Keratinocyte (primary cell): ENCODE data around the gene SDK1. TPM values are rescaled to one million over a fixed set of nuclear protein-coding genes. Genes with fewer than 3 reads are reported as not detected.

Experiments
- DNase-seq: peaks from one replicate; pipeline ENCODE4 v3.0.0-alpha.2; 2011; ENCODE audit warnings: low read depth, missing footprints, low spot score
- FAIRE-seq: peaks from 2 replicates; lab custom pipeline; 2011; peaks lifted over from hg19 to GRCh38; lab: Jason Lieb, UNC
- H2AFZ ChIP-seq: 2 replicates; pipeline ENCODE4 v1.6.0; 2012; ENCODE audit warnings: low read length, control low read depth, inconsistent platforms; ENCODE audit not compliant: control insufficient read depth
- H3K27ac ChIP-seq: 2 replicates; pipeline ENCODE4 v1.5.1; 2011; ENCODE audit warnings: low read length; ENCODE audit not compliant: control insufficient read depth, insufficient read depth
- H3K27me3 ChIP-seq: 3 replicates; pipeline ENCODE4 v1.6.0; 2011; ENCODE audit warnings: low read length; ENCODE audit not compliant: control insufficient read depth, insufficient read depth; ENCODE audit errors: extremely low read depth
- H3K36me3 ChIP-seq, 2 experiments: 2 replicates in 1 of 2; 3 replicates in 1 of 2; pipeline ENCODE4 v1.5.1; 2011; ENCODE audit warnings: low read length in 2 of 2, mild to moderate bottlenecking in 1 of 2; ENCODE audit not compliant: control insufficient read depth in 2 of 2, insufficient read depth in 2 of 2; ENCODE audit errors: extremely low read depth in 1 of 2
- H3K4me1 ChIP-seq: 3 replicates; pipeline ENCODE4 v1.5.1; 2011; ENCODE audit warnings: low read length; ENCODE audit not compliant: control insufficient read depth, insufficient read depth; ENCODE audit errors: extremely low read depth
- H3K4me2 ChIP-seq: 3 replicates; pipeline ENCODE4 v1.6.0; 2011; ENCODE audit warnings: low read depth, low read length; ENCODE audit not compliant: control insufficient read depth, insufficient read depth; ENCODE audit errors: extremely low read depth
- H3K4me3 ChIP-seq, 3 experiments: fragments of 200-600 bp in 1 of 3; sonication (generic) in 1 of 3; 2 replicates in 2 of 3; 3 replicates in 1 of 3; pipeline ENCODE4 v1.5.1; 2011 to 2016; ENCODE audit warnings: low read length in 3 of 3, mild to moderate bottlenecking in 3 of 3, control low read depth in 2 of 3, inconsistent platforms in 1 of 3, low read depth in 1 of 3, mixed read lengths in 1 of 3, mixed run types in 1 of 3, moderate library complexity in 1 of 3; ENCODE audit not compliant: control insufficient read depth in 2 of 3, insufficient read depth in 2 of 3; ENCODE audit errors: extremely low read depth in 1 of 3
- H3K79me2 ChIP-seq: 2 replicates; pipeline ENCODE4 v1.6.0; 2012; ENCODE audit warnings: low read length; ENCODE audit not compliant: control insufficient read depth, insufficient read depth
- H3K9ac ChIP-seq: 3 replicates; pipeline ENCODE4 v1.6.0; 2011; ENCODE audit warnings: low read length; ENCODE audit not compliant: control insufficient read depth, insufficient read depth; ENCODE audit errors: extremely low read depth
- H3K9me1 ChIP-seq: 3 replicates; pipeline ENCODE4 v1.6.0; 2011; ENCODE audit warnings: low read length; ENCODE audit not compliant: control insufficient read depth, insufficient read depth; ENCODE audit errors: extremely low read depth
- H3K9me3 ChIP-seq: 2 replicates; pipeline ENCODE4 v1.5.1; 2012; ENCODE audit warnings: low read depth, low read length; ENCODE audit not compliant: control insufficient read depth
- H4K20me1 ChIP-seq: 3 replicates; pipeline ENCODE4 v1.6.0; 2011; ENCODE audit warnings: low read length; ENCODE audit not compliant: control insufficient read depth, insufficient read depth; ENCODE audit errors: extremely low read depth
- EZH2 ChIP-seq: IDR thresholded peaks from one replicate; pipeline ENCODE4 v1.6.1; 2012; ENCODE audit warnings: inconsistent platforms, mild to moderate bottlenecking, low read length, moderate library complexity
- dilution Hi-C: fragments of 300-500 bp; cut with MboI; formaldehyde crosslinking; loops from one replicate; pipeline ENCODE4 v1.7.0; 2020; ENCODE audit warnings: low sequenced_read_pairs; ENCODE audit not compliant: extremely low pct_ligation_motif_present
- polyA plus RNA-seq, 5 experiments: library from polyadenylated mRNA; depleted of rRNA in 3 of 5; stranded (reverse) in 3 of 5; stranded (forward) in 1 of 5; unstranded in 1 of 5; fragments of >200 nt; gene quantifications; 1 replicate in 1 of 5; 2 replicates in 3 of 5; 3 replicates in 1 of 5; pipeline versions ENCODE4 v1.2.1 to v1.2.3, GENCODE V29; 2011 to 2012; ENCODE audit warnings: missing spikeins in 2 of 5, low read depth in 1 of 5, low replicate concordance in 1 of 5
- TF ChIP-seq, protein P1 (sequence below), 3 experiments: IDR thresholded peaks in 1 of 3; conservative IDR thresholded peaks in 1 of 3; optimal IDR thresholded peaks in 1 of 3; 2 replicates in 2 of 3; 3 replicates in 1 of 3; pipeline versions ENCODE3 to v1.5.1; 2011; ENCODE audit warnings: low read length in 3 of 3, mild to moderate bottlenecking in 3 of 3, moderate library complexity in 2 of 3, control low read depth in 1 of 3, inconsistent platforms in 1 of 3; ENCODE audit not compliant: insufficient read depth in 2 of 3; ENCODE audit errors: extremely low read depth in 1 of 3

The SDK1 gene
- polyA plus RNA-seq, 1 donor (not counting 4 experiments of a cell fraction or from before 2014, with no cell fraction given), result 0.66 TPM

DNA sequence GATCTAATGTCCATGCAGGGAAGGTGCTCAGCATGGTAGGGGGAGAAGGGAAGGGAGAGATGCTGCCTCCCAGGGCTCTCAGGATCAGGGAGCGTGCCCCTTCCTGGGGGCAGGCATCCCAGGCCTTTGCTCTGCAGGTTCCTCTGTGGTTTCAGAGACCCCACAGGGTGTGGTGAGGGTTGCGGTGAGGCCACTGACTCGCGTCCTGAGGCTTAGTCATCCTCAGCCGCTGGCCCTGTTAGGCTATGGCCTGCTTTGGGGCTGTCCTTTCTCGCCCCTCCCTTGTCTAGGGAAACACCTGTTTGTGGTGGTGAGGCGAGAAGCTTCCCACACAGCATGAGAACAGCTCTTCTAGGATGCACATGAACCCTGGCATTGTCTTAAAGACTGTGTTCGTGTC lies 822.8 kb downstream of the SDK1 start:
- TF ChIP-seq, protein P1, sequence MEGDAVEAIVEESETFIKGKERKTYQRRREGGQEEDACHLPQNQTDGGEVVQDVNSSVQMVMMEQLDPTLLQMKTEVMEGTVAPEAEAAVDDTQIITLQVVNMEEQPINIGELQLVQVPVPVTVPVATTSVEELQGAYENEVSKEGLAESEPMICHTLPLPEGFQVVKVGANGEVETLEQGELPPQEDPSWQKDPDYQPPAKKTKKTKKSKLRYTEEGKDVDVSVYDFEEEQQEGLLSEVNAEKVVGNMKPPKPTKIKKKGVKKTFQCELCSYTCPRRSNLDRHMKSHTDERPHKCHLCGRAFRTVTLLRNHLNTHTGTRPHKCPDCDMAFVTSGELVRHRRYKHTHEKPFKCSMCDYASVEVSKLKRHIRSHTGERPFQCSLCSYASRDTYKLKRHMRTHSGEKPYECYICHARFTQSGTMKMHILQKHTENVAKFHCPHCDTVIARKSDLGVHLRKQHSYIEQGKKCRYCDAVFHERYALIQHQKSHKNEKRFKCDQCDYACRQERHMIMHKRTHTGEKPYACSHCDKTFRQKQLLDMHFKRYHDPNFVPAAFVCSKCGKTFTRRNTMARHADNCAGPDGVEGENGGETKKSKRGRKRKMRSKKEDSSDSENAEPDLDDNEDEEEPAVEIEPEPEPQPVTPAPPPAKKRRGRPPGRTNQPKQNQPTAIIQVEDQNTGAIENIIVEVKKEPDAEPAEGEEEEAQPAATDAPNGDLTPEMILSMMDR (optimal IDR thresholded peaks at IDR 0.05 in 1 of 3, IDR thresholded peaks at IDR 0.05 in 1 of 3, conservative IDR thresholded peaks at IDR 0.05 in 1 of 3; ENCODE audit: extremely low read depth in 1 of 3, insufficient read depth in 2 of 3, low read length in 3 of 3), result no peak
- TF ChIP-seq EZH2, result no peak
- no peak overlapping the region for H3K4me2 ChIP-seq
- H3K27ac ChIP-seq, result no peak overlapping the region
- dilution Hi-C loops, result no loop called here
- H3K4me3 ChIP-seq, result no peak overlapping the region
- H2AFZ ChIP-seq, result no peak overlapping the region
- H4K20me1 ChIP-seq, result no peaks in the 10 kb centered on the region
- no peak overlapping the region for H3K9ac ChIP-seq
- H3K9me3 ChIP-seq, result no peaks in the 10 kb centered on the region
- DNase-seq (no peak), FAIRE-seq (no peak)
- H3K27me3 ChIP-seq, result no peaks in the 10 kb centered on the region
- no peaks in the 10 kb centered on the region for H3K4me1 ChIP-seq
- H3K36me3 ChIP-seq, result no peaks in the 10 kb centered on the region
- H3K79me2 ChIP-seq, result no peaks in the 10 kb centered on the region
- H3K9me1 ChIP-seq, result no peaks in the 10 kb centered on the region

DNA sequence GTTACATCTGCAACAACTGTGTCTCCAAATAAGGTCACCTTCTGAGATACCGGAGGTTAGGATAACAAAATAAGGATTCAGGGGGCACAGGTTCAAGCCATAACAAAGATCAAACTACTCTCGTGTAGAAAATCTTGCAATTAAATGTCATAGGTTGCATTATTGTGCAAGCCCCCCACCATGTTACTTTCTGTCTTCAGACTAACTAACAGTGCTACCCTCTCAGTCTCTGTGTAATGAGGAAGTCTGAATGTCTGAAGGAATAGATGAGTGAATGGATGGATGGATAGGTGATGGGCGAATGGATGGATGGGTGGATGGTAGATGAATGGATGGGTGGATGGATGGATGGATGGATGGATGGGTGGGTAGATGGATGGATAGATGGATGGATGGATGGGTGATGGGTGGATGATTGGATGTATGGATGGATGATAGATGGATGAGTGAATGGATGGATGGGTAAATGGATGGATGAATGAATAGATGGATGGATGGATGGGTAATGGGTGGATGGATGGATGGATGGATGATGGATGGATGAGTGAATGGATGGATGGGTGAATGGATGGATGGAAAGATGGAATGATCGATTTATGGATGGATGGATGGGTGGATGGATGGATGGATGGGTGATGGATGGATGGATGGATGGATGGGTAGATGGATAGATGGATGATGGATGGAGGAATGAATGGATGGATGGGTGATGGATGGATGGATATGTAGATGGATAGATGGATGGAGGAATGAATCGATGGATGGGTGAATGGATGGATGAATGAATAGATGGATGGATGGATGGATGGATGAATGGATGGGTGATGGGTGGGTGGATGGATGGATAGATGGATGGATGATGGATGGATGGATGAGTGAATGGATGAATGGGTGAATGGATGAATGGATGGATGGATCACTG lies 823.8 kb downstream of the SDK1 start:
- Histone ChIP-seq H3K9me3 (no peaks in the 10 kb centered on the region), H3K9me1 (no peaks in the 10 kb centered on the region), H3K79me2 (no peaks in the 10 kb centered on the region), H3K4me1 (no peaks in the 10 kb centered on the region), H3K27me3 (no peaks in the 10 kb centered on the region), H3K9ac (no peak overlapping the region), H3K36me3 (no peaks in the 10 kb centered on the region), H3K4me3 (no peak overlapping the region), H3K4me2 (no peak overlapping the region), H3K27ac (no peak overlapping the region), H4K20me1 (no peaks in the 10 kb centered on the region), H2AFZ (no peak overlapping the region)
- no peak for FAIRE-seq
- TF ChIP-seq, protein P1 (optimal IDR thresholded peaks at IDR 0.05 in 1 of 3, IDR thresholded peaks at IDR 0.05 in 1 of 3, conservative IDR thresholded peaks at IDR 0.05 in 1 of 3; ENCODE audit: extremely low read depth in 1 of 3, insufficient read depth in 2 of 3, low read length in 3 of 3), result no peak
- TF ChIP-seq EZH2, result no peak
- no peak for DNase-seq
- dilution Hi-C loops, result no loop called here
